AG04449 (cell line): ENCODE results near the gene ERAL1.

ENCODE experiments used
- CTCF ChIA-PET: fragments of 350-600 bp; formaldehyde crosslinking; extraction: SDS; loops from one replicate; lab custom pipeline; 2021; ENCODE audit warnings: antibody characterized with exemption; lab: Yijun Ruan, JAX
- POLR2A ChIA-PET: fragments of 400-600, 350-600 bp; formaldehyde crosslinking; extraction: SDS; loops from one replicate; lab custom pipeline; 2020; ENCODE audit warnings: antibody characterized with exemption, inconsistent platforms; lab: Yijun Ruan, JAX
- DNase-seq: peaks from one replicate; pipeline ENCODE4 v3.0.0-alpha.2; 2010; ENCODE audit warnings: low read depth, low spot score
- H3K4me3 ChIP-seq: 2 replicates; pipeline ENCODE4 v1.5.1; 2011; ENCODE audit warnings: low read depth, mild to moderate bottlenecking, control low read depth, low read length
- CTCF ChIP-seq: IDR thresholded peaks from one replicate; pipeline ENCODE4 v1.5.1; 2011; ENCODE audit warnings: mild to moderate bottlenecking, moderate library complexity, low read length, control low read depth, inconsistent platforms; ENCODE audit not compliant: insufficient read depth; ENCODE audit errors: missing control alignments

Gene ERAL1

DNA sequence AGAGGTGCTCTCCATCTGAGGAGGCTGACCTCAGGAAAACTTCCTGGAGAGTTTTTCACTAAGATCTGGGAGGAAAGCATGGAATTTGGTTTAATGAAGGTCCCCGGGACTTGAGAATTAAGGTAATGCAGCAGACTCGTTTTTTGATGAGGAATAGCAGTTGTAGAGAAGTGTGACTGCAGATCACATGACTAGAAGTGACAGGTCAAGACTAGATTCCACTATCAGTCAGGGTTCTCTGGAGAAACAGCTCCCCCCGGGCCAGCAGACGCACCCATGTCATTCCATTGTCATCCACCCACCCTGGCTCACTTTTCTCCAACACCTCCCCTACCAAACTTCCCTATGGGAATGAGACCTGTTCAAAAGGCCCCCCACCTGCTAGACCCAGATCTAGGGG, 50.0 kb downstream of the ERAL1 start:
- ChIA-PET CTCF (interaction anchor here (1.2 to 8.9 kb wide), 8 partner anchors 7 to 177 kb away, joined by 3 to 58 read pairs (median 15); partner anchors contain the start of genes NEK8 and TLCD1), POLR2A (no interaction called here)
- H3K4me3 ChIP-seq = no peak overlapping the region
- DNase-seq = no peak
- TF ChIP-seq CTCF = no peak

DNA sequence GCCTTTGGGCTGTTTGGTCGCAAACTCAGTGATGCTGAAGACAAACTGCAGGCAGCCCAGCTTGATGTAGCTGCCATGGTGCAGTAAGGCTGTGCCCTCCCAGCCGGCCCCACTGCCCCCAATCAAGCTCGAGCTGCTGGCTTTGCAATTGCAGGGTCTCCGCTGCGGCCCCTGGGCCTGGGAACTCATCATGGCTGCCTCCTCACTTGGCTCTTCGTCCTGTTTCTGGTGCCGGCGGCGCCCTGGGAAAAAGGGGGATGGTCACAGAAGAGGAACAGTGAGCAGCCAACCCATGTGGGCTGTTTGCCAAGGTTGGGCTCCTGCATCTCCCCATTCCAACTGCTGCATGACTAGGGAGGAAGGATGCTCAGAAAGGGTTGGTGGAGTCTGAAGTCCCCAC, 51.5 kb downstream of the ERAL1 start:
- no peak for DNase-seq
- TF ChIP-seq CTCF = no peak
- H3K4me3 ChIP-seq = no peak overlapping the region
- CTCF ChIA-PET = interaction anchor here (0.8 to 8.9 kb wide), 6 partner anchors 8 to 179 kb away, joined by 3 to 89 read pairs (median 12); partner anchors contain the start of genes FLOT2, NEK8 and TLCD1
- POLR2A ChIA-PET = no interaction called here

GRCh38 chr17:28906706-28907438, 52.1 kb downstream of the ERAL1 start:
- ChIA-PET CTCF (interaction anchor here (1.0 to 8.9 kb wide), 9 partner anchors 9 to 179 kb away, joined by 3 to 89 read pairs (median 11); partner anchors contain the start of genes FLOT2, NEK8 and TLCD1), POLR2A (interaction anchor here (1.4 kb wide), 1 partner anchor 180 kb away, joined by 3 read pairs; no protein-coding TSS in a partner anchor)
- DNase-seq = no peak
- no peak for TF ChIP-seq CTCF
- no peak overlapping the region for H3K4me3 ChIP-seq

DNA sequence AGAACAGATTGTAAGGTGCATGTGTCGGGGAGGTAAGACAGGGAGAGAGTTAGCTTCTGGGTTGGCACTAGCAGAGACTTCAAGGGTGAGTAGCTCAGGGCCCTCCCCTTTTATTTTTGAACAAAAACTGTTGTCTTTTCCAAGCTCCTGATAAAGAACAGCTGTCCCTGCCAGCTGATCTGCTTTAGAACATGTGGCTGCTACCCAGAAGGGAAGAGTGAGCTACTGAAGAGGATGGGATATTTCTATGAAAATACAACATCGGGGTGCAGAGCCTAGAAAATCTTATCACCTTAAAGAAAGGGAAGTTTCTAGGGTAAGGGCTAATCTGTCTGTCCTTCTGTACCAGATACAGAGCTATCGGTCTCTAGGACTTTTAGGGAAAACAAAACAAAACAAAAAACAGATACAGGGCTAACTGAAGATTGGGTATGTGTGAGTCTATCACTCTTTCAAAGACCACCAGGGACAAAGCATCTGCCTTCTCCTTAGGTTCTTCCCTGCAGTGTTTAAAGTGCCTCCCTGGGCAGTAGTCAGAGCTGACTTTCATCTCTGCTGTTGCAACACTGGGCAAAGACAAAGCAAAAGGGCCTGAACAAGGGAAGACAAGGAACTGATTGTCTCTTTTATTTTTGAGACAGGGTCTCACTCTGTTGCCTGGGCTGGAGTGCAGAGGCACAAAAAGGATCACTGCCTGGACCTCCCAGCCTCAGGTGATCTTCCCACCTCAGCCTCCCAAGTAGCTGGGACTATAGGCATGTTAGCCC, 53.1 kb downstream of the ERAL1 start:
- DNase-seq = no peak
- CTCF ChIA-PET = interaction anchor here (1.0 to 8.9 kb wide), 11 partner anchors 8 to 209 kb away, joined by 4 to 89 read pairs (median 11); partner anchors contain the start of genes FLOT2, NEK8 and TLCD1
- POLR2A ChIA-PET = interaction anchor here (0.6 to 1.4 kb wide), 2 partner anchors 156 to 181 kb away, joined by 3 read pairs; no protein-coding TSS in a partner anchor
- H3K4me3 ChIP-seq = no peak overlapping the region
- TF ChIP-seq CTCF = no peak

DNA sequence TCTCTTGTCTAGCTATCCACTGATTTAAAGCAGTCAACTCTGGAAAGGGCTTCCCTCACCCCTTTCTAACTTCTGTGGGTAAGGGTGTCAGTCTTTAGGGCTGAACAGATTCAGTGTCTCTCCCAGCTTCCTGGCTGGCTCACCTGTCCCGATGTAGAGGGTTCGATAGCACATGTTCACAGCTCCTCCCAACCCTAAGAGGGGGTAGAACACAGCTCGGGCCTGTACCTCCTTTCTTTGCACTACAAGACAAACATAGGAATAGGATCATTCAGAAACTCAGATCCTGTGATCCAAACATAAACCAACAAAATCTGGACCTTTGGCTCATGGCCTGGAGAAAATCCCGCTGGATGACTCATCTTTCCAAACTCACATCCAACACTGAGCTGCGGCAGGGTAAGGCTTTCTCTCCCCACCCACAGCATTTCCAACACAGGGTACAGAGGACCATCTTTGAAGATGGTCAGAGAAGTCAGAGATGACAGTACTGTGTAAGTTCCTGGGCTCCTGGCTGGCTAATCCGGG, 53.9 kb downstream of the ERAL1 start:
- POLR2A ChIA-PET = no interaction called here
- H3K4me3 ChIP-seq = no peak overlapping the region
- TF ChIP-seq CTCF = no peak
- DNase-seq = no peak
- CTCF ChIA-PET = interaction anchor here (1.1 to 8.9 kb wide), 9 partner anchors 10 to 208 kb away, joined by 4 to 89 read pairs (median 11); partner anchors contain the start of genes FLOT2, NEK8 and TLCD1
